IPS-18c (cell line): ENCODE results near the gene AQP4.

Experiments used
- H3K4me3 ChIP-seq: 2 replicates; pipeline ENCODE4 v1.7.0; 2013; ENCODE audit warnings: low read depth, mild to moderate bottlenecking, low read length, moderate library complexity; ENCODE audit not compliant: insufficient read depth
- H3K9me3 ChIP-seq: one replicate; pipeline ENCODE4 v1.6.1; 2013; ENCODE audit warnings: mild to moderate bottlenecking, low read length, moderate library complexity; ENCODE audit not compliant: control insufficient read depth, insufficient read depth

AQP4 gene

GRCh38 chr18:26862084-26862483 is 3.4 kb downstream of the AQP4 start:
- H3K4me3 ChIP-seq = no peak overlapping the region
- H3K9me3 ChIP-seq = no peaks in the 10 kb centered on the region

GRCh38 chr18:26854292-26854881 is 11.1 kb downstream of the AQP4 start:
- Histone ChIP-seq H3K9me3 (no peaks in the 10 kb centered on the region), H3K4me3 (no peak overlapping the region)

DNA sequence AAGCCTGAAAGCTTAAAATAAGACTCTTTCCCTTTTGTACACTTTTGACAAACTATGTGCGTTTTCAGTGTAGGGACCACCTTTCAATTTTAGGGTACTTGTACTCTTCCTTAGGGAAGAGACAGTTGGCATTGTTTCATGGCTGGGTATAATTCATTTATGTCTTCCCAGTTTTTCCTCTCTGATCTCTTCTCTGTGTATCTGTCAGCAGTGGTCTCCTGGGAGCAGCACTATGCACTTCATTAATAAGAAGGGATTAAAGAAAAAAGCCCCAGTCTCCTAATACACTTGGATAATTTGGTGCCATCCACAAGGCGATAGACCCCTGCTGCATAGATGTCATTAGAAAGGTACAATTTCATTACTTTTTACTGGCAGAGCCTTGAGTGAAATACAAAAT is 12.1 kb downstream of the AQP4 start:
- Histone ChIP-seq H3K4me3 (no peak overlapping the region), H3K9me3 (no peaks in the 10 kb centered on the region)

DNA sequence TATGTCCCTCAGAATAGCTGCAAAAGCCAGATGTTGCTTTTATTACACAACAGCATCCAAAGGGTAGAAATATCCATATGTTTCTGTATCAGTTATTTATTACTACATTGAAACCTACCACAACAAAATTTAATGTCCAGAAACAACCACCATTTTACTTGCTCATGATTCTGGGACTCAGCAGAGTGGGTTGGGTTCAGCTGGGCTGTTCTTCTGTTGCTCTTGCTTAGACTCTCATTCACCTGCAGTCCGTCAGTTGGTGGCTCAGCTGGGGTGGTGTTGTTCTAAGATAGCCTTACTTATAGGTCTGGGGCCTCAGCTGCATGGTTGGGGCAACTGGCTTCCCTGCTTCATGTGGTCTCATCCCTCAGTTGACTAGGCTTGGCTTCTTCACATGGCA is 21.7 kb downstream of the AQP4 start:
- H3K4me3 ChIP-seq = no peak overlapping the region
- no peaks in the 10 kb centered on the region for H3K9me3 ChIP-seq

DNA sequence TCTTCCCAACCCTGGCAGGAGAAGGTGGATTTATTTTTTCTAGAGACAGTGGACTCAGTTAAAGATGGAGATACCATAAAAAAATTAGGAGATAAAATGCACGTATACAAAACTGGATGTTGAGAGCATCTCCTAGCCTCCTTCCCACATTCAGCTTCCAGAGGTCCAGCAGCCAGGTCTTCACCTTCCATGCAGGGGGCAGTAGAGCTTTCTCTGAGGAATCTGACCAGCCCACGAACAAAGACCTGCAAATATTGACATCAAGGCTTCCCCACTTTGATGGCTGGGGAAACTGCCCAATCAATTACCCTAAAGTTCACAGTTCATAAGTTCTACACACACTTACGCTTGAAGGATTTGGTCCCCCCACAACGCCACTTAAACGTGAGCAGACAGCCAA is 24.5 kb downstream of the AQP4 start:
- Histone ChIP-seq H3K4me3 (no peak overlapping the region), H3K9me3 (no peaks in the 10 kb centered on the region)

DNA sequence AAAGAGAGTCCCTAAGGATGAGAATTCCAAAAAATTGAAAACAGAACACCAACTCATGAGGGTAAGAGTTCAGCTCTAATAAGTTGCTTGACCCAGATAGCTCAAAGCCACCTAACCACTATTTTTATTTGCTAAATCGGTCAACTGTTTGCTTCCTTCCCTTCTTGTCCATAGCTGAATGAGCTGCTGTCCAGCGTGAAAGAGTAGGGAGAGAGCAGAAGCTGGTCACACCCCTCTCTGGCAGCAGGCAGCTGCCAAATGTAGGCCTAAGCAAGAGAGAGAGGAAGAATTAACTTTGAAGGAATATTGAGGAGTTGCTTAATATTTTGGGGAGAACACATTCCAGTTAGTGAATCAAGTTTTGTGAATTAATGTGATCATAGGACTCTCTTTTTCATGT is 25.9 kb downstream of the AQP4 start:
- no peak overlapping the region for H3K4me3 ChIP-seq
- H3K9me3 ChIP-seq = no peaks in the 10 kb centered on the region

- Histone ChIP-seq H3K9me3 (no peaks in the 10 kb centered on the region), H3K4me3 (no peak overlapping the region)
These were observed 33.2 kb downstream of the AQP4 start for GRCh38 chr18:26832302-26832701.

GRCh38 chr18:26827581-26827980 is 37.9 kb downstream of the AQP4 start:
- Histone ChIP-seq H3K9me3 (no peaks in the 10 kb centered on the region), H3K4me3 (no peak overlapping the region)

GRCh38 chr18:26826656-26827235 is 38.8 kb downstream of the AQP4 start:
- Histone ChIP-seq H3K9me3 (no peaks in the 10 kb centered on the region), H3K4me3 (no peak overlapping the region)

GRCh38 chr18:26821181-26821580 is 44.3 kb downstream of the AQP4 start:
- Histone ChIP-seq H3K4me3 (no peak overlapping the region), H3K9me3 (no peaks in the 10 kb centered on the region)

- no peak overlapping the region for H3K4me3 ChIP-seq
- H3K9me3 ChIP-seq = no peaks in the 10 kb centered on the region
These were observed 46.5 kb downstream of the AQP4 start for GRCh38 chr18:26819046-26819445.

- H3K4me3 ChIP-seq = no peak overlapping the region
- H3K9me3 ChIP-seq = no peaks in the 10 kb centered on the region
These were observed 47.0 kb downstream of the AQP4 start for GRCh38 chr18:26818461-26818860.

- H3K4me3 ChIP-seq = no peak overlapping the region
- H3K9me3 ChIP-seq = no peaks in the 10 kb centered on the region
These were observed 52.5 kb downstream of the AQP4 start for GRCh38 chr18:26813043-26813442.

DNA sequence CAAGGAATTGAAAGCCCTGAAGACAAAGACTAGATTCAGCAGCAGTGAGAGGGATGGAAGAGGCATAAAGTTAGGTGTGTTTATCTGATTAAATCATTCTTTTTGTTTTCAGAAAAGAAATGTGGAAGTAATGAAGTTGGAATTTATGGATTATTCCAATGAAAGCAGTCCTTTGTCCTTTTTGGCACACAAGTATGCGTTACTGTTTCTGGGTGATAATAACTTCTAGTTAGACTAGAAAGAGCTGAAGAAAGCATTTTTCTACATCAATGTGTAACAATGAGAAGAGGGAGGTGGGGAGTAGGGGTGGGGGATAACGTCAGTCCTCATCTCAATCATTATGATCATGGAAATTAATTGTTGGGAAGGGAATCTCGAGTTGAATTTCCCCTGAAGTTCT is 53.0 kb downstream of the AQP4 start:
- no peaks in the 10 kb centered on the region for H3K9me3 ChIP-seq

DNA sequence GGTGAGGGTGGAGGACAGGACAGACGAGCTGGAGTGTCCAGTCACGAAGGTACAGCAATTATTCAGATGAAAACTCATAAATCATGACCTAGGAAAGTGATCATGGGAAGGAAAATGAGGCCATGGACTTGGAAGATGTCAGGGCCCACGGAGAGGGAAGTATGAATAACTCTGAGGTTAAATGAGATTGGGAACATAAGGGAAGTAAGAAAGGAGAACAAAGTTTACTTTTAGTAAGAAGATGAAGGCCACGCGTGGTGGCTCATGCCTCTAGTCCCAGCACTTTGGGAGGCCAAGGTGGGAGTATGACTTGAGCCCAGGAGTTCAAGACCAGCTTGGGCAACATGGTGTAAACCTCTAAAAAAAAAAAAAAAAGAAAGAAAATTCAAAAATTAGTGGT is 56.2 kb downstream of the AQP4 start:
- no peaks in the 10 kb centered on the region for H3K9me3 ChIP-seq

More for the DNA sequence above, 53.0 kb downstream of the AQP4 start:
- no peak overlapping the region for H3K4me3 ChIP-seq

GRCh38 chr18:26806224-26806623 is 59.3 kb downstream of the AQP4 start:
- Histone ChIP-seq H3K9me3 (no peaks in the 10 kb centered on the region), H3K4me3 (no peak overlapping the region)

More for the DNA sequence above, 56.2 kb downstream of the AQP4 start:
- H3K4me3 ChIP-seq = no peak overlapping the region

- Histone ChIP-seq H3K4me3 (no peak overlapping the region), H3K9me3 (no peaks in the 10 kb centered on the region)
These were observed 61.0 kb downstream of the AQP4 start for GRCh38 chr18:26804519-26804918.

- H3K9me3 ChIP-seq = no peaks in the 10 kb centered on the region
- no peak overlapping the region for H3K4me3 ChIP-seq
These were observed 61.9 kb downstream of the AQP4 start for GRCh38 chr18:26803643-26804042.
